SW 1271 (cell line): ENCODE measurements around the gene CRB2.

Experiments used
- DNase-seq, 2 experiments: peaks; one replicate each; lab custom pipeline; 2025; lab: John Stamatoyannopoulos, UW

The CRB2 gene

DNA sequence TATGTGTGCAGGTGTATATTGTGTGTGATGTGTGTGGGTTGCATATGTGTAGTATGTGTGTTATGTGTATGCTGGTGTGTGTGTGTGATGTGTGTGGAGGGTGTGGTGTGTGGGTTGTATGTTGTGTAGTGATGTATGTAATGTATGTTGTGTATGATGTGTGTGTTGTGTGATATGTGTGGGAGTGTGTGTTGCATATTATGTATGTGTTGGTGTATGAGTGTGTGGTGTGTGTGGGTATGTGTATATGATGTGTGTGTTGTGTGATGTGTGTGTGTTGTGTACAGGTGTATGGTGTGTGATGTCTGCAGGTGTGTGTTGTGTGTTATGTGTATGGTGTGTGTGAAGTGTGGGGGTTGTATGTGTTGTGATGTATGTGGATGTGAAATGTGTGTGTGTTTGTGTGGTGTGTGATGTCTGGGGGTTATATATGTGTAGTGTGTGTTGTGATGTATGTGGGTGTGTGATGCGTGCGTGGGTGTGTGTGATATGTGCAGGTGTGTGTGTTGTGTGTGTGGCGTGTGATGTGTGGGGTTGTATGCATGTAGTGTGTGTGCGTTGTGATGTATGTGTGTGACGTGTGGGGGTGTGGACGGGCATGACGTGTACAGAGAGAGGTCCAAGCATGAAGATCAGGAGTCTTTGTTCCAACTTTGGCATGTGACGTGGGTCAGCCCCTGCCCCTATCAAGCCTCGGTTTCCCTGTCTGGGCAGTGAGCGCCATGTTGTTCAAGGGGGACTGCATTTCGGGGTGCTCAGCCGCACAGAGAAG lies 8.5 kb upstream of the CRB2 start:
- no peak for DNase-seq

DNA sequence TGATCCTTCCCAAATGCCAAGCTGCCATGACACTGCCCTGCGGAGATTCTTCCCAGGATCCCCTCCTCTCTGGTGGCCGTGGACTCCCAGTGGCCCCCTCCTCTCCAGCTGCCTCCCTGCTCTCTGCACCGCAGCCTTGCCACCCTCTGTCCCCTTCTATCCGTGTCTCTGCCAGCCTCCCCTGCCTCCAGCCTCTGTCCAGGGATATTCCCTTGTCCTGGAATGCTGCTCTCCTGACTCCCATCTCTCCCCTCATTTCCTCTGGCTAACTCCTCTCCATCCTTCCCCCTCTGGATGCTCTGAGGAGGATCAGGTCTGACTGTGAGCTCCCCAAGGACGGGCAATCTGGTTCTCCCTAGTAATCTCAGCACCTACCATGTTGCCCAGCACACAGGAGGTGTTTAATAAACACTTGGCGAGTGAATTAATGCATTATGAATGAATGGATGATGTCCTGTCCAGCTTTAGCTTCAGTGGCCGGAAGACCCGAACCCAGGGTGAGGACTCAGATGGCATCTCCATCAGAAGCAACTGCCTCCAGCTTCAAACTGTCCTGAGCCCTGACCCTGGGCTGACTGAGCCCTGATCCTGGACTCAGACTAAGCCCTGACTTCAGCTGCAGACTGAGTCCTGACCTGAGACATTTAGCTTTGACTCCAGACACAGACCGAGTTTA lies 7.5 kb upstream of the CRB2 start:
- DNase-seq = no peak

DNA sequence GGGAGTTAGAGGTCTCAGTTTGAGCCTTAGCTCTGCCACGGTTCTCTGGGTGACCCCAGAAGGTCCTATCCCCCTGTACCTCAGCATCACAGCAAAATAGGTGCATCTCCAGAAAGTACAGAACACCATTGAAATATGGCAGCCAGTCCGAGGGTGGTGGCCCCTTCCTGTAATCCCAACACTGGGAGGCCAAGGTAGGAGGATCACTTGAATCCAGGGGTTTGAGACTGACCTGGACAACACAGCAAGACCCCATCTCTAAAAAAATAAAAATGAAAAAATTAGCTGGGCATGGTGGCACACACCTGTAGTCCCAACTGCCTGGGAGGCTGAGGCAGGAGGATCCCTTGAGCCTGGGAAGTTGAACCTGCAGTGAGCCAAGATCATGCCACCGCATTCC lies 7.0 kb upstream of the CRB2 start:
- DNase-seq = no peak

DNA sequence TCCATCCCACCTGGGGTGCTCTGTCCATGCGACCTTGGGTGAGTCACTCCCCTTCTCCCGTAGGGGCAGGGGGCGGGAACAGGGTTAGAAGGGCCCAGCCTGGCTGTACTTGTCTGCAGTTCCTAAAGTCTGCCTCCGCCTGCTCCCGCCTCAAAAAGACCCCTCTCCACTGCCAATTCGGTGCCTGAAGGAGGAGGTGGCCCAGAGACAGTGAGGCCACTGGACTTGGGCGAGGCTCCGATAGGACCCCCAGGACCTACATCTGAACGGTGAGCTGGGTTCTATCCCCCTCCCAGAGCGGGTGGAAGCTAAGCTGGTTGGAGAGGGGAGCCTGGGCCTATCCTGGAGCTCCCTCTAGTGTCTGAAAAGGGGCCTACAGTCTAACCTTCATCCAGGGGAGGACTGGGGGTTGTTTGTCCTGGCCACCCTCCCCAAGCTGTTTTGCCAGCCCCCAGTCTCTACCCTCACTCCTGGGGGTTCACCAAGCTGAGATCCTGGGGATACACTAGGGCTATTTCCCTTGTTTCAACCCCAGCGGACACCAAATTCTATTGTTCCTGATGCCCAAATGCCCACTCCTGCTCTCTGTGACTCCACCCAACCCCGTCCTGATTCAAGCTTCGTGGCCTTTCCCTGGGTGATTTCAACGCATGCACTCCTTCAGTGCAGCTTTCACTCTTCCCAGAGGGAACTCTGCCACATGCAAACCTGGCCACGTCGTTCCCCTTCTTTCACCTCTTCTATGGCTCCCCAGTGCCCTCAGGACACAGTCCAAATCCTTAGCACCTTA lies 6.1 kb upstream of the CRB2 start:
- DNase-seq = peak in 1 of 2 experiments; percentile 48

DNA sequence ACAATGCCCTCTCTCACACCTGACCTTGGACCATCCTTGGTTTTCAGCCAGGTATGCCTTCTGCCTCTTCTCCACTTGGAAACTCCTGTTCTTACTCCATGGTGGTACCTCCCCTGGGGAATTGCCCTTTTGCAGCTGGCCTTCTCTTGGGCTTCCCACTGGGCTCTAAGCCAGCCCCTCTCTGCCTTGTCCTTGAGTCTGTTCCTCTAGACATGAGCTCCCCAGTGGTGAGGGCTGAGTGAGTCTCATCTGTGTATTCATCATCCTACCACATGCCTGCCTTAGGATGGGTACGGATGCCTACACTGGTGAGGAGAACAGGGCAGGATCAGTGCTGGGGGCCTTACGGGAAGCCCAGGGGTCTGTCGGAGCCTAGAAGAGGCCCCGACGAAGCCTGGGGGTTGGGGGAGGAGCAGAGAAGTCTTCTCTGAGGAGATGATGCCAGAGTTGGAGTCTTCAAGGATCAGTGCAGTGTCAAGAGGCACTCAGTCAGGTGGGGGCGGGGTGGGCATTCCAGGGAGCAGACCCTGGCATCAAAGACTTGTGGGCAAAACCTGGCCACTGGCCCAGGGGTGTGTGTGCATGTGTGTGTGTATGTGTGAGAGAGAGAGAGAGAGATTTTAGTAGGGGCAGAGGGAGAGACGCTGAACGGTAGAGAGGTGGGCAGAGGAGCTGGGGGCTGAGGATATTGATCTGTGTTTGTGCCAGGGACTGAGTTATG lies 5.2 kb upstream of the CRB2 start:
- no peak for DNase-seq

DNA sequence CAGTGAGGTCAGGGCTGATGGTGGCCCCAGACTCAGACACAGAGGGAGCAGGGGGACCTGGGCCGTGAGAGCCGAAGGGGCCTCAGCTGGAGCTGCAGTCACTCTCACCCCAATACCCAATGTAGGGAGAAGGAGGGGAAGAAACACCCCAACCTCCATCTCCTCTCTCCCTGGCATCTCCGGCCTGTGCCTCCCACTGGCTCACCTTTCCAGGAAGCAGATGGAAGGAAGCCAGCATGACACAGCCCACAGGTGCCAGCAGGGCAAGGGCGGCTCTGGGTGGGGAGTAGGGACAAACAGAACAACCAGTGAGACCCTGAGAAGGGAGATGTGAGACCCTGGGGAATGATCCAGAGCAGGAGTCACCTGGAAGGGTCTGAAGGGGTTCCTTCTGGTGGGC lies 3.0 kb upstream of the CRB2 start:
- DNase-seq = no peak

DNA sequence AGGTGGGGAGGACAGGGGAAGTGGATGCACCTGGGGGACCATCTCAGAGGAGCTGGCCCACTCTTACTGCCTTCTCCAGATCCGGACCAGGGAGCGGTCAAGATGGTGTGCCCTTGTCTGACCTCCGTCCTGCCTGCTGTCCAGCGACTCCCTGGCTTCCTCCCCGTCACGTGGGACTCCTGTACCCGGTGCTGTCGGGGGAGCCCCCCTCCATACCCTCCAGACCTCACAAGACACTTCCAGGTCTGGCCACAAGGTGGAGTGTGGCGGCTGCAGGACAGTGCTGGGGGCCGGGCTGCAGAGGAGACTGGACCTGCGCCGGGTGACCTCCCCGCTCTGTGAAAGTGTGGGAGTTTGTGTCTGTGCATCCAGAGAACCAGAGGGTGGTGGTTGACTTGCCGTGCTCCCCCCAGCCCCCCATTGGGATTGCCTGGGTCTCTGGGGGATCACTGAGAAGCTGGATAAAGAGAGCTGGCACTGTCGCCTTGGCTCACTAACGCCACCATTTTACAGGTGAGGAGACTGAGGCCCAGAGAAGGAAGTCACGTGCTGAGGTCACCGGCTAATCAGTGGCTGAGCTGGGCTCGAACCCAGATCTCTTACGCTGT lies 1.9 kb upstream of the CRB2 start:
- peak; percentile 47 for DNase-seq

DNA sequence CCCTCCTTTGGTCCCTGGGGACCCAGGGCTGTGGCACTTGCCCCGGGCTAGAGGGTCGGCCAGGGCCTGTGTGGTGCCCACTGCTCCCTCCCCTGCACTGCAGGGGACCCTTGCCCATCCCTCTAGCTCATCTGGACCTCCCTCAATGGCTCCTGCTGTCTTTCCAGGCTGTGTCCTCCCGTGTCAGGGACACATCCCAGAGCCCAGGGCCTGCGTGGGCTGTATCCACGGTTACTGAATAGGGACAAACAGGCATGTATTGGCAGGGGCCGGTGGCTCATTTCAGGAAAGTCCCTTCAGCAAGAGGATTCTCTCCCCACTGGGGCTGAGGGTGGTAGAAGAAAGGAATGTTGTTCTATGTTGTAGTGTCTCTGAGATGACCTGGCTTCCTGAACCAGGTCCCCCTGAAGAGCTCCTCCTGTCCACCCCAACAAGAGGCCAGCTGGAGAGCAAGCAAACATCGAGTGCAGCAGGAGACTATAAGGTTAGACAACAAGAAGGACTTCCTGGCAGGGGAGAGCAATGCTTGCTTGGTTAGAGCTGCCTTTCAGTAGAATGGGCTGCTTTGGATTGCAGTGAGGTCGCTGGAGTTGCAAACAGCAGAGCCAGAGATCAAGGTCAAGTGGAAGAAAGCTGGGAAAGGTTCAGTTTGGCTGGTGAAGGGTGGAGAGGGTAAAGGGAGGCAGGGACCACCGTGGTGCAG lies 1.0 kb upstream of the CRB2 start:
- DNase-seq = no peak

DNA sequence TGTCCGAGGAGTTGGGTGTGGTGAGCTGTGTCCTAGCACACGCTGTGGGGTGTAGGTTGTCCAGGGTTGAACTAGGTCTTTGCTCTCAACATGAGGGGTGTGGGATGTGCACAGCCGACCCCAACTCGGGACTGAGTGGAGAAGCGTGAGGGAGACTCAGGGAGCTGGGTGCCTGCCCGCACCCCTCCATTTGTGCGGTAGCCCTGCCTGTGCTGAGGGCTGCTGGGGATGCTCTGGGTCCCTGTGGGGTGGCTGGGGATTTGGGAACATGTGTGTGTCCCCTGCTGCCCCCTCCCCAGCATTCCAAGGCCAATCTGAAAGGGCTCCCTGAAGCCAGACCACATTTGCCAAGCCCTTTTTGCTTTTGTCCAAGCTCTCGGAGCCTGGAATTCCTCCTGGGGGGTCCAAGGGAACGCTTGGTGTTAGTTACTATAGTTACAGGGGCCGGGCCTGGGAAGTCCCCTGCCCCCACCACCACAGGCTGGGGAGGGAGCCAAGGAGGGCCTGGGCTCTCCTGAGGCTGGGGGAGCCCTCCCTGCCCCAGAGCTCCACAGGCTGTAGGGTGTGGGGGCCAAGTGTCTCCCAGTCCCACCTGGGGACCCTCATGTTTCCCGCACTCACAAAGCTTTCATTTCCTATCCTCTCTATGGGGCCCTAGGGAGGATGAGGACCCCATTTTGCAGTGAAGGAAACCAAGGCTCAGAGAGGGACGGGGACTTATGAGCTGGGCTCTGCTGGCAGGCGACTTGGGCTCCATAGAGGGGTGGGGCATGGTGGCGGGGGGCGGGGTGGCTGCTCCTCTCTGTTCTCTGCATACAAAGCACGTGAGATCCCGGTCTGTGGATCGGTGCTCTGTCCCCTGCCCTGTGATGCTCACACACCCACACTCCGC lies 1.1 kb downstream of the CRB2 start:
- DNase-seq = no peak

DNA sequence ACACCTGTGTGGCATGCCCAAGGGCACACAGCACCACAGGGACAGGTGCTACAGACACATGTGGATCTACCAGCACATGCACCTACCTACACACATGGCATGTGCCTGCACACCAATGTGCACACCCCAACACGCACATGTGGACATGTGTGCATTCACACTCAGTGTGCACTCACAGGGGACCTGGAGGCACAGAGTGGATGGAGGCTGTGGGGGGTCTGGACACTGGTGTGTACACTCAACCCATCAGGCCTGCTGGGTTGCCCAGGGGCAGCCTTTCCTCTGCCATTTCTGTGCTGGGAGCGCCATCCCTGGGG lies 1.7 kb downstream of the CRB2 start:
- DNase-seq = no peak

DNA sequence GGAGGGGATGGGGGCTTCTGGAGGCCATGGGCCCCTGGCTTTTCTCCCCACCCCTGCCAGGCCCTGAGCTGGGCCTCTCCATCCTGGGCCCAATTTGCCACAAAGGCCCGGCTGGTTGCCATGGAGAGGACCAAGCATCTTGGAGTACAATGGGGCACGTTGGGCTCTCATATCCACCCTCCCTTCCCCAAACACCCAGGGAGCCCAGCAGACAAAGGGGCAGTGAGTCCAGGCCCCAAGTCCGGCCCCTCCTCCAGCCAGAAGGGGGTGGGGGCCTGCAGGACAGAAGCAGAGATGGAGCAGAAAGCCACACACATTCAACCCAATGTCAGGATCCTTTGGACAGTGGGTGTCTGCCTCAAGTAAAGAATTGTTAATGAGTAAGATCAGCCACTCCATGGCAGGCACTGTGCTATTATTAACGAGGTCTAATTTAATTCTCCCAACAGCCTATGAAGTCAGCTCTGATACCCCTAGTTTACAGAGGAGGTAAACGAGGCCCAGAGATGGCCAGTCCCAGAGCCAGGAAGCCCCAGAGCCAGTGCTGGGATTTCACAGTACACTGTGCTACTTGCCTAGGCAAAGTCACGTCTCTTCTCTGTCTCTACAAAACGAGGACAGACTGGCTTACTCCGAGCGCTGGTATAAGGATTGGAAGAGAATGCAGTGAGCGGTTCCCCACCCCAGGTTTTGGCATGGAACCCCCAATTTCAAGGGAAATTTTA lies 2.3 kb downstream of the CRB2 start:
- DNase-seq = no peak

DNA sequence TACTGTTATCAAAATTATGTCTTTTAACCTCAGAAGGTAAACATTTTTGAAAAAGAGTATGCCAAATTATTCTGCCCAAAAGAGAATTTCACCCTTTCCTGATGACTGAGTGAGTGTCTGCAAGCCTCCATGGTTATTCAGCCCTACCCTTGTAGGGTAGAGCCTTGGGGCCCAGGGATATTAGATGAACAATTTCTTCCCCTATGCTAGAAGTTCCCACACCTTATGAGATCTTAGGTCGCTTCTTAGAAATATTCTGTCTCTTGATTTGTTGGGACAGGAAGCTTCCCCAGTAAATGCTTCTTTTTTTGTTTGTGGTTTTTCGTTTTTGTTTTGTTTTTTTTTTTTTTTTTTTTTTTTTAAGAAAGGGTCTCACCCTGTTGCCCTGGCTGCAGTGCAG lies 3.1 kb downstream of the CRB2 start:
- no peak for DNase-seq

DNA sequence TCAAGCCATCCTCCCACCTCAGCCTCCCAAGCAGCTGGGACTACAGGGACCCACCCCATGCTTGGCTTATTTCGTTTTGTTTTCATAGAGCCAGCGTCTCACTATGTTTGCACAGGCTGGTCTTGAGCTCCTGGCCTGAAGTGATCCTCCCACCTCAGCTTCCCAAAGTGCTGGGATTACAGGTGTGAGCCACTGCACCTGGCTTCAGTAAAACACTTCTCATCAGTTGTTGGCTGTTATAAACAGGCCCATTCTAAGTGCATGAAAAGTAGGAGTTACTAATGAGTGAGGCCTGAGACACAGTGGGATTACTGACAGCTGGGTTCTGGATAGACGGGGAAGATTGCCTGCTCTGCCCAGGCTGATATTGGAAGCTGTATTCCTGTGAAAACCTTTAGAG lies 3.5 kb downstream of the CRB2 start:
- DNase-seq = no peak

DNA sequence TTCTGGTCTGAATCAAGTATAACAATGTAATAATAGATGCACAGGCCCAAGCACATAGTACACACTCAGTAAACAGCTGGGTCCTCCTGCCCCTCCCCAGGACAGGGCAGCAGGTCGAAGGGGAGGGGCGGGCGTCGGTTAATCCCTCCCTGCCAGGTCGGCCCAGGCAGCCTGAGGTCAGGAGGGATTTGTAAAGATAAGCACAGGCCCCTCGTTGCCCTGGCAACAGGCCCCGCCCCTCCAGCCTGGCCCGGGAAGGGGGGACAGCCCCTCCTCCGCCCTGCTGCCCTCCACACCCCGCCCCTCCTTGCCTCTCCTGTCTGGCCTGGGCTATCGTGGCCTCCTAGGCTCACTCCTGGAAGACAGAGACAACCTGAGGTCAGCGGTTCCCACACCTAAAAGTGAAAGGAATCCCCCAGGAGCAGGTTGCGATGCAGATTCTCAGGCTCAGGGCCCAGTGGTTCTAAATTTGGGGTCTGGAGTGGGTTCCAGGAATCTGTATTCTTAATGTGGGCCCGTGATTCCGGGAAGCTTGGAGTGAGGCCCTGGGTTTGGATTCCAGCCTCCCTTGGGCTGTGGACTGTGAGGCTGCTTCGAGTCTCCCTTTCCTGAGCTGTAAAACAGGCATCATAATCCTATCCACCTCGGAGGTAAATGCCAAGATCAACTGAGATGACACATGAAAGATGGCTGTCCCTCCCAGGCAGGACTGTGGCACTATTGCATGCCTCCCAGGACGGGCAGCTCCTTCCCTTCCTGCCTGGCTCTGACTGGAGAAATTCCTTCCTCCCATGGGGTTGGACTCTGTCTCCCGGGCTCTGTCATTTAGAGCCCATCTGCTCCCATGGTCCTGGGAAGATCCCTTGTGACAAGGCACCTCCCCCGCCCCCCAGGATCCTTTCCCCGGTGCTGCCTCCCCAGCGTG lies 4.4 kb downstream of the CRB2 start:
- DNase-seq = no peak

DNA sequence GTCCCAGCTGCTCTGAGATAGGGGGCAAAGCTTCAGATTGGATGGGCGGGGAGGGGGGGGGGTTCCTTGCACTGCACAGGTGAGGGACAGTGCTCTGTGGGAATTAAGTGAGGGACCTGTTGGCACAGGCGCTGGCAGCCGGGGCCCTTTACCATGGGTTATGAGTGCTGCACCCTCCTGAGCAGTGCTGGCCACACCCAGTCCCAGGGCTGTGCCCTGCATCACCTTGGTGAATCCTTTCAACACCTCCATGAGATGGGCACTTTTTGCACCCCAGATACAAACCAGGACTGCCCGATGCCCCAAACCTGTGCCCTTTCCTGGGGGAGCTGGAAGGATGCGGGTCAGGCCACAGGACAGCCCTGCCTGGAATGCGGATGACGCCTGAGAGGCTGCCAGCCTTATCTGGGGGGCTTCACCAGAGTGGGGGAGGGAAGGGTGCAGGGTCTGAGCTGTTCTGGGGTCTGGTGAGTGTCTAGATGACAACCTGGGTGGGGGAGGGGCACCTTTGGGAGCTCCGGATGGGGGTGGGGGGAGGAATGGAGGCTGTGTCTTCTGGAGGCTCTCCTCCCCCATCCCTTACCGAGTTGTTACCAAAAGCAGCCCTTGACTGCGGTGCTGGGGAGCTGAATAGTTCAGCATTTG lies 5.2 kb downstream of the CRB2 start:
- no peak for DNase-seq

DNA sequence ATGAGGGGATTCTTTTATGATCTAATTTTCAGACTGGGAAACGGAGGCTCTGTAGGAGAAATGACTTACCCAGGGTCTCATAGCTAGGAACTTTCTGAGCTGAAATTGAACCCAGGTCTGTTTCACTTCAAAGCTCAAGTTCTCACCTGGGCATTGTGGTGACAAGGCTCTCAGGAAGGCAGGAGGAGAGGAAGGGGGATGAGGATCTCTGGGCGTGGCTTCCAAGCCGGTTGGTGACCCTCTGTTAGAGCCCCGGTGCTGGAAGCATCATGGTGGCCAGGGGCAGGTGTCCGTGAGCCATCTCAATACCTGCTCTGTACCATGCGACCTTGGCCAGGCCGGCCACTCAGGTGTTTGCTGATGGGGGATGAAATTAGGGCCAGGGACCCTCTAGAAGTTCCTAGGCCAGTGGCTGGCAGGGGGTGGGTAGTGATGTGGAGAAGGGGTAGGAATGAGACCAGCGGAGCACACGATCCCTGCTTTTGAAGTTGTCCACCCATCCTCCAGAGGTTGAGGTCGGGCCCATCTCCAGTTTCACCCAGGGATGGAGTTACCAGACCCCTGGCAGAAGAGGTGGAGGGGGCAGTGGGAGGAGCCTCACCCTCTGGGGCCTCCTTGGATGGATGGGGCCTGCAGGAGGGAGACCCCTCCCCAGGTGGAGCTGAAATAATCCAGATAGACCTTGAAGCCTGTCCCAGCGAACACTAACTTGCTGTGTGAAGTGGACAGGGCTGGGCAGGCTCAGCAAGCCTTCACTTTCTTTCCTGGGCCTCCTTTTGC lies 5.9 kb downstream of the CRB2 start:
- no peak for DNase-seq

DNA sequence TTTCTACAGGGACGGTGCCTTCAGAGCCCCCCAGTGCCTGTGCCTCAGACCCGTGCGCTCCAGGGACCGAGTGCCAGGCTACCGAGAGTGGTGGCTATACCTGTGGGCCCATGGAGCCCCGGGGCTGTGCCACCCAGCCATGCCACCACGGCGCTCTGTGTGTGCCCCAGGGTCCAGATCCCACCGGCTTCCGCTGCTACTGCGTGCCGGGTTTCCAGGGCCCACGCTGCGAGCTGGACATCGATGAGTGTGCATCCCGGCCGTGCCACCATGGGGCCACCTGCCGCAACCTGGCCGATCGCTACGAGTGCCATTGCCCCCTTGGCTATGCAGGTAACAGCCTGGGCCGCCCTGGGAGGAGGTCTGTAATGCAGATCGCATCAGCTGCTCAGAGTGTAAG lies 6.9 kb downstream of the CRB2 start:
- DNase-seq = no peak
